SU-DHL-6 (cell line): ENCODE data around the gene BBS10.

ENCODE experiments used
- H2AFZ ChIP-seq: fragments of 200-600 bp; sonication (generic); 2 replicates; pipeline ENCODE4 v1.6.1; 2014; ENCODE audit warnings: low read depth, mild to moderate bottlenecking, moderate library complexity, mixed read lengths, antibody characterized with exemption, low read length; ENCODE audit not compliant: severe bottlenecking
- H3F3A ChIP-seq: fragments of 200-600 bp; shearing (Covaris generic); 2 replicates; pipeline ENCODE4 v1.6.0; 2016; ENCODE audit warnings: antibody characterized with exemption, mild to moderate bottlenecking; ENCODE audit not compliant: insufficient read depth
- H3K27ac ChIP-seq: fragments of 200-600 bp; sonication (generic); 2 replicates; pipeline ENCODE4 v1.5.1; 2016; ENCODE audit warnings: low read depth, mild to moderate bottlenecking, low read length, moderate library complexity, mixed read lengths
- H3K27me3 ChIP-seq: fragments of 200-600 bp; sonication (generic), shearing (Covaris generic); 2 replicates; pipeline ENCODE4 v1.6.0; 2014; ENCODE audit warnings: mild to moderate bottlenecking, low read length
- H3K36me3 ChIP-seq: fragments of 200-600 bp; sonication (generic); 2 replicates; pipeline ENCODE4 v1.6.1; 2014; ENCODE audit warnings: mild to moderate bottlenecking, low read length, mixed read lengths
- H3K4me2 ChIP-seq: fragments of 300-600, 200-600 bp; shearing (Covaris generic), sonication (generic); 2 replicates; pipeline ENCODE4 v1.6.0; 2014; ENCODE audit warnings: low read length, low read depth, mild to moderate bottlenecking; ENCODE audit not compliant: poor library complexity, severe bottlenecking
- H3K4me3 ChIP-seq: fragments of 200-600 bp; sonication (generic); 2 replicates; pipeline ENCODE4 v1.5.1; 2014; ENCODE audit warnings: antibody characterized with exemption, low read length, mild to moderate bottlenecking, mixed read lengths; ENCODE audit not compliant: insufficient read depth, poor library complexity, severe bottlenecking
- H3K79me2 ChIP-seq: fragments of 200-600 bp; sonication (generic); 2 replicates; pipeline ENCODE4 v1.6.1; 2014; ENCODE audit warnings: mild to moderate bottlenecking, low read length, moderate library complexity; ENCODE audit not compliant: insufficient read depth
- H3K9ac ChIP-seq: fragments of 200-600 bp; sonication (generic); 2 replicates; pipeline ENCODE4 v1.7.0; 2014; ENCODE audit warnings: mild to moderate bottlenecking, low read length
- H3K9me2 ChIP-seq: fragments of 200-600 bp; sonication (generic); replicated peaks from 2 replicates; pipeline ENCODE4 v1.6.1; 2014; ENCODE audit warnings: low read length; ENCODE audit not compliant: insufficient read depth
- H3K9me3 ChIP-seq: fragments of 200-600 bp; sonication (generic); 2 replicates; pipeline ENCODE4 v1.6.1; 2014; ENCODE audit warnings: low read length, mixed read lengths; ENCODE audit not compliant: insufficient read depth
- H4K20me1 ChIP-seq: fragments of 200-600 bp; sonication (generic); 2 replicates; pipeline ENCODE4 v1.6.1; 2014; ENCODE audit warnings: low read depth, mild to moderate bottlenecking, antibody characterized with exemption, low read length, moderate library complexity, mixed read lengths
- EZH2phosphoT487 ChIP-seq: fragments of 200-600 bp; sonication (generic), shearing (Covaris generic); conservative IDR thresholded peaks from 2 replicates; pipeline ENCODE4 v1.6.1; 2018; ENCODE audit warnings: mild to moderate bottlenecking, antibody characterized with exemption, low read length, moderate library complexity, mixed read lengths
- TF ChIP-seq, protein P1 (sequence below): fragments of 200-600 bp; sonication (generic); IDR thresholded peaks from one replicate; pipeline ENCODE4 v1.5.1; 2017; ENCODE audit warnings: antibody characterized with exemption, mild to moderate bottlenecking, low read length, moderate library complexity; ENCODE audit not compliant: insufficient read depth, poor library complexity, severe bottlenecking

BBS10 gene

GRCh38 chr12:76337583-76337982, 10.6 kb downstream of the BBS10 start:
- TF ChIP-seq, protein P1, sequence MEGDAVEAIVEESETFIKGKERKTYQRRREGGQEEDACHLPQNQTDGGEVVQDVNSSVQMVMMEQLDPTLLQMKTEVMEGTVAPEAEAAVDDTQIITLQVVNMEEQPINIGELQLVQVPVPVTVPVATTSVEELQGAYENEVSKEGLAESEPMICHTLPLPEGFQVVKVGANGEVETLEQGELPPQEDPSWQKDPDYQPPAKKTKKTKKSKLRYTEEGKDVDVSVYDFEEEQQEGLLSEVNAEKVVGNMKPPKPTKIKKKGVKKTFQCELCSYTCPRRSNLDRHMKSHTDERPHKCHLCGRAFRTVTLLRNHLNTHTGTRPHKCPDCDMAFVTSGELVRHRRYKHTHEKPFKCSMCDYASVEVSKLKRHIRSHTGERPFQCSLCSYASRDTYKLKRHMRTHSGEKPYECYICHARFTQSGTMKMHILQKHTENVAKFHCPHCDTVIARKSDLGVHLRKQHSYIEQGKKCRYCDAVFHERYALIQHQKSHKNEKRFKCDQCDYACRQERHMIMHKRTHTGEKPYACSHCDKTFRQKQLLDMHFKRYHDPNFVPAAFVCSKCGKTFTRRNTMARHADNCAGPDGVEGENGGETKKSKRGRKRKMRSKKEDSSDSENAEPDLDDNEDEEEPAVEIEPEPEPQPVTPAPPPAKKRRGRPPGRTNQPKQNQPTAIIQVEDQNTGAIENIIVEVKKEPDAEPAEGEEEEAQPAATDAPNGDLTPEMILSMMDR, result no peak
- no peak for TF ChIP-seq EZH2phosphoT487
- H2AFZ ChIP-seq, result no peak overlapping the region
- H3K36me3 ChIP-seq, result no peaks in the 10 kb centered on the region
- no peak overlapping the region for H3K4me2 ChIP-seq
- no peaks in the 10 kb centered on the region for H3K79me2 ChIP-seq
- H3K9ac ChIP-seq, result no peak overlapping the region
- no peaks in the 10 kb centered on the region for H3F3A ChIP-seq
- H3K27ac ChIP-seq, result no peak overlapping the region
- no peaks in the 10 kb centered on the region for H4K20me1 ChIP-seq
- no peaks in the 10 kb centered on the region for H3K9me2 ChIP-seq
- H3K27me3 ChIP-seq, result no peaks in the 10 kb centered on the region
- H3K4me3 ChIP-seq, result no peak overlapping the region
- no peaks in the 10 kb centered on the region for H3K9me3 ChIP-seq

GRCh38 chr12:76332606-76333005, 15.6 kb downstream of the BBS10 start:
- Histone ChIP-seq H3K79me2 (no peaks in the 10 kb centered on the region), H2AFZ (no peak overlapping the region), H3K27ac (no peak overlapping the region), H3K9me3 (no peaks in the 10 kb centered on the region), H3K9me2 (no peaks in the 10 kb centered on the region), H3F3A (no peaks in the 10 kb centered on the region), H4K20me1 (no peaks in the 10 kb centered on the region), H3K36me3 (no peaks in the 10 kb centered on the region), H3K4me3 (no peak overlapping the region), H3K4me2 (no peak overlapping the region), H3K9ac (no peak overlapping the region), H3K27me3 (no peaks in the 10 kb centered on the region)
- TF ChIP-seq, protein P1, result no peak
- TF ChIP-seq EZH2phosphoT487, result no peak

DNA sequence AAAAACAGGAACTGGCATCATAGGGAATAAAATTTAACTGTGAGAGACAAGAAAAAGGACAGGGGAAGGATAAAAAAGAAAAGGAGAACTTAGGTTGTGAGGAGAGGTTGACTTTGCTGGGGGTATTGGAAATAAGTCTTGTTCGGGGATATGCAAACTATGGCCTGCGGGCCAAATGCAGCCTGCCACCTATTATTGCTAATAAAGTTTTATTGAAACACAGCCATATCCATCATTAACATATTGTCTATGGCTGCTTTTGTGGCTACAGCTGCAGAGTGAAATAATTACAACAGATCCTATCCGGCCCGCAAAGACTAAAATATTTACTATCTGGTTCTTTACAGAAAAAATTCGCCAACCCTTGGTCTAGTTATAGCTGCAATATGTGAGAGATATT, 18.6 kb downstream of the BBS10 start:
- Histone ChIP-seq H3K4me2 (no peak overlapping the region), H3K36me3 (no peaks in the 10 kb centered on the region), H2AFZ (no peak overlapping the region), H3K9me3 (no peaks in the 10 kb centered on the region), H3F3A (no peaks in the 10 kb centered on the region), H3K9ac (no peak overlapping the region), H3K79me2 (no peaks in the 10 kb centered on the region), H3K4me3 (no peak overlapping the region), H3K9me2 (no peaks in the 10 kb centered on the region), H3K27ac (no peak overlapping the region), H4K20me1 (no peaks in the 10 kb centered on the region), H3K27me3 (no peaks in the 10 kb centered on the region)
- TF ChIP-seq, protein P1, result no peak
- no peak for TF ChIP-seq EZH2phosphoT487
